Embryonic facial prominence (tissue), 1 donor: Measurements from ENCODE around the gene ABCB6.
"Not testable (repeated sequence)": the region's sequence is repeated elsewhere in the genome, so short reads cannot be mapped to it uniquely, and the experiment has no call there.

Experiments used
- DNase-seq: peaks from one replicate; pipeline ENCODE4 v3.0.0-alpha.2; 2016; ENCODE audit errors: extremely low spot score

The ABCB6 gene

GRCh38 chr2:219218732-219219701, at the start of gene ABCB6:
Gene ABCB6, minus strand, starts transcription at chr2:219218958. Its CDS starts 285 bp downstream, at chr2:219218673.
- DNase-seq = peak; percentile 91

- no peak for DNase-seq
These were observed 49.5 kb upstream of the ABCB6 start for GRCh38 chr2:219268294-219268693.

GRCh38 chr2:219266886-219267285, 48.1 kb upstream of the ABCB6 start:
- DNase-seq = no peak

- DNase-seq = no peak
These were observed 47.5 kb upstream of the ABCB6 start for GRCh38 chr2:219266232-219266631.

GRCh38 chr2:219261024-219261855, 42.5 kb upstream of the ABCB6 start:
- DNase-seq = no peak

- not testable (repeated sequence) for DNase-seq
These were observed 40.2 kb upstream of the ABCB6 start for GRCh38 chr2:219258942-219259341.

GRCh38 chr2:219254590-219255201, 35.9 kb upstream of the ABCB6 start:
- DNase-seq = no peak

- DNase-seq = no peak
These were observed 35.2 kb upstream of the ABCB6 start, which contains the start of gene TUBA4A for GRCh38 chr2:219253753-219254589. Gene TUBA4A, minus strand, starts transcription at chr2:219253918. Its CDS starts 60 bp downstream, at chr2:219253858.

GRCh38 chr2:219252900-219253752, 34.4 kb upstream of the ABCB6 start, which contains the start of gene TUBA4B:
Gene TUBA4B, plus strand, starts transcription at chr2:219253243. Its CDS starts 165 bp downstream, at chr2:219253408.
- DNase-seq = no peak

- no peak for DNase-seq
These were observed 33.8 kb upstream of the ABCB6 start for GRCh38 chr2:219252570-219252899.

GRCh38 chr2:219252084-219252483, 33.3 kb upstream of the ABCB6 start:
- DNase-seq = no peak

- DNase-seq = no peak
These were observed 32.9 kb upstream of the ABCB6 start for GRCh38 chr2:219251656-219252055.

- DNase-seq = no peak
These were observed 31.5 kb upstream of the ABCB6 start for GRCh38 chr2:219250049-219250781.

GRCh38 chr2:219249203-219249980, 30.6 kb upstream of the ABCB6 start:
- DNase-seq = peak; percentile 18

- DNase-seq = no peak
These were observed 30.1 kb upstream of the ABCB6 start for GRCh38 chr2:219248845-219249202.

GRCh38 chr2:219247678-219248642, 29.2 kb upstream of the ABCB6 start:
- no peak for DNase-seq

- no peak for DNase-seq
These were observed 27.8 kb upstream of the ABCB6 start for GRCh38 chr2:219246559-219246958.

GRCh38 chr2:219245899-219246230, 27.1 kb upstream of the ABCB6 start:
- no peak for DNase-seq
